GM12874 (cell line): ENCODE measurements around the gene ZNF579.

ENCODE experiments used
- TF ChIP-seq, protein P1 (sequence below): IDR thresholded peaks from 2 replicates; pipeline ENCODE4 v1.5.1; 2011; ENCODE audit warnings: low read depth, mild to moderate bottlenecking, control low read depth, low read length, moderate library complexity; ENCODE audit not compliant: insufficient read depth

The ZNF579 gene

DNA sequence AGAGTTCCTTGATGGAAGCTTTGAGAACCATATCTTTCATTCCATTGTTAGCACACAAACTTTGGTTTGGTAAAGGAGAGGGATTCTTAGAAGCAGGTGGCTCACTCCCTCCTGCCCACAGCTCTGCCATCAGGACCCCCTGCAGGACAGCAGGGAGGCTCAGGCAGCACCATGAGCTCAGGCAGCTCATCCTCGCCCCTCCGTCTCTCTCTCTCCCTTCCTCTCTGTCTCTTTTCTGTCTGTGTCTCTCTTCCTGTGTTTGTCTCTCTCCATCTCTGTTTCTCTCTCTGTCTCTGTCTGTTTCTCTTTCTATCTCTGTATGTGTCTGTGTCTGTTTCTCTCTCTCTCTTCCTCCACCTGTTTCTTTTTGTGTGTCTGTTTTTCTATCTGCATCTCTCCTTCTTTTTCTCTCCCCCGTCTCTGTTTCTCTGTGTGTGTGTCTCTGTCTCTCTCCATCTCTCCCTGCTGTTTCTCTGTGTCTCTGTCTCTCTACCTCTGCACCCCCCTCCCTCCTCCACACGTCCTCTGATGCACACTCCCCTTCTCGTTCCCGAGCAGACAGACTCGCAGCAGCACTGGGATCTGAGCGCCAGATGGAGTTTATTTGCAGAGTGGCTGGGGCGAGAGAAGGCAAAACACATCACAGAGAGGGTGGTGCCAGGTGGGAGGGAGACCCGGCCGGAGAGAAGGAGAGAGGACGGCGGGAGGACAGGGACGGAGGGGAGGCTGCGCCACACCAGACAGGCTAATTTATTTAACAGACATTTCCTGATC is 52.4 kb downstream of the ZNF579 start:
- TF ChIP-seq, protein P1, sequence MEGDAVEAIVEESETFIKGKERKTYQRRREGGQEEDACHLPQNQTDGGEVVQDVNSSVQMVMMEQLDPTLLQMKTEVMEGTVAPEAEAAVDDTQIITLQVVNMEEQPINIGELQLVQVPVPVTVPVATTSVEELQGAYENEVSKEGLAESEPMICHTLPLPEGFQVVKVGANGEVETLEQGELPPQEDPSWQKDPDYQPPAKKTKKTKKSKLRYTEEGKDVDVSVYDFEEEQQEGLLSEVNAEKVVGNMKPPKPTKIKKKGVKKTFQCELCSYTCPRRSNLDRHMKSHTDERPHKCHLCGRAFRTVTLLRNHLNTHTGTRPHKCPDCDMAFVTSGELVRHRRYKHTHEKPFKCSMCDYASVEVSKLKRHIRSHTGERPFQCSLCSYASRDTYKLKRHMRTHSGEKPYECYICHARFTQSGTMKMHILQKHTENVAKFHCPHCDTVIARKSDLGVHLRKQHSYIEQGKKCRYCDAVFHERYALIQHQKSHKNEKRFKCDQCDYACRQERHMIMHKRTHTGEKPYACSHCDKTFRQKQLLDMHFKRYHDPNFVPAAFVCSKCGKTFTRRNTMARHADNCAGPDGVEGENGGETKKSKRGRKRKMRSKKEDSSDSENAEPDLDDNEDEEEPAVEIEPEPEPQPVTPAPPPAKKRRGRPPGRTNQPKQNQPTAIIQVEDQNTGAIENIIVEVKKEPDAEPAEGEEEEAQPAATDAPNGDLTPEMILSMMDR, result no peak

DNA sequence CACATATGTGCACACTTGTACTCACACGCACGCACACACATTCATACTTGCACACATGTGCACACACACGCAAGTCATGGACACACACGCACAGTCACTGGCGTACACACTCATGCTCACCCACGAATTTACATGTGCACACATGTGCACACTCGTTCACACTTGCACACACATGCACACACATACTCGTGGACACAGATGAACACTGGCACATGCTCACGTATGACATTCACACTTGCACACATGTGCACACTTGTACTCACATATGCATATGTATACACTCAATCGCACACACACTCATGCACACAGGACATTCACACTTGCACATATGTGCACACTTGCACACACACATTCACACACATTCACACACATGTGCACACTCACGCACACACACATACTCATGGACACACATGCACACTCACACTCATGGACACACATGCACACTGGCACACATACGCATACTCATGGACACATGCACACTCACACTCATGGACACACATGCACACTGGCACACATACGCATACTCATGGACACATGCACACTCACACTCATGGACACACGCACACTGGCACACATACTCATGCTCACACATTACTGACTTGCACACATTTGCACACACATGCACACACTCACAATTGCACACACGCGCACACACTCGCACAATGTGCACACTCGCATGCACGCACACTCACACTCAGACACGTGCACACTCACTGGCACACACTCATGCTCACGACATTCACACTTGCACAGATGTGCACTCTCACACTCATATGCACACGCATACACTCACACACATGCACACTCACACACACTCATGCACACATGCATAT is 53.2 kb downstream of the ZNF579 start:
- TF ChIP-seq, protein P1, result no peak
